ENCODE data around the gene CELA3A.
"Not testable (repeated sequence)": the region's sequence is repeated elsewhere in the genome, so short reads cannot be mapped to it uniquely, and the experiment has no call there.

Gene CELA3A, protein sequence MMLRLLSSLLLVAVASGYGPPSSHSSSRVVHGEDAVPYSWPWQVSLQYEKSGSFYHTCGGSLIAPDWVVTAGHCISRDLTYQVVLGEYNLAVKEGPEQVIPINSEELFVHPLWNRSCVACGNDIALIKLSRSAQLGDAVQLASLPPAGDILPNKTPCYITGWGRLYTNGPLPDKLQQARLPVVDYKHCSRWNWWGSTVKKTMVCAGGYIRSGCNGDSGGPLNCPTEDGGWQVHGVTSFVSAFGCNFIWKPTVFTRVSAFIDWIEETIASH

GRCh38 chr1:22001409-22001808, at the start of gene CELA3A:
Gene CELA3A (plus strand): TSS chr1:22001657. CDS start chr1:22001675, 18 bp downstream.
- no peak for DNase-seq (ENCODE audit: low spot score)

- DNase-seq (ENCODE audit: low spot score), result no peak
Observed at GRCh38 chr1:21952786-21953520, 48.5 kb upstream of the CELA3A start.

- no peak for DNase-seq (ENCODE audit: low spot score)
Observed at GRCh38 chr1:21955058-21955457, 46.4 kb upstream of the CELA3A start.

DNA sequence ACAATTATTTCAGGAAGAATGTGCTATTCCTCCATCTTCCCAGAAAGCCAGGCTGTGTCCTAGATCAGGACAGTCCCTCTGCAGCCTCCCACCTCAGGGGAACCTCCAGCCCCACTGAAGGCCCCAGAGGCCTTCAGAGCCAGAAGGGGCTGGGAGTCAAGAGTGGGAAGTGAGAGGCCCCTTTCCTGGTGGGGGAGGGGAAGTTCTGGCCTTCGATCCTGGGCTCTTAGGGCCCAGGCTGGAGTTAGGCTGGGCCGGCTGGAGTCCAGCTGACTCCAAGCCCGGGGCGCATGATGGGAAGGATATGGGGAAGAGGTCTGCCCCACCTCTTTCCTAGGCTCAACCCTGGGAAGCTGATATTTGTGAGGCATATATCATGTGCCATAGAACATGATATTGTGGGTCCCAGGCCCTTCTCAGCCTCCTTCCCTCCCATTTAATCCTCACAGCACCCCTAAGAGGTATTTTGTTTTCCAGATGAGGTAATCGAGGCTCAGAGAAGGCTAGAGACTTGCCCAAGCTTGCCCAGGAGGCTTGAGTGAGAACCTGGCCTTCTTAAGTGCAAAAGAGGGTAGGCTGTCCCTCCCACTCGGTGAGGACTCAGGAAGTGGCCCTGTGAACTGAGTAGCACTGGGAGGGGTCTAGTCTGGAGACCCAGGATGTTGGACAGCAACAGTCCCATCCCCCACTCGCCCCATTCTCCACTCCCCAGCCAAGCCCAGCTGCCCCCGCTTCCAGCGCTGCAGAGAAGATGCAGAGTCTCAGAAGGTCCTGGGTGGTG, 45.8 kb upstream of the CELA3A start:
- no peak for DNase-seq (ENCODE audit: low spot score)

DNA sequence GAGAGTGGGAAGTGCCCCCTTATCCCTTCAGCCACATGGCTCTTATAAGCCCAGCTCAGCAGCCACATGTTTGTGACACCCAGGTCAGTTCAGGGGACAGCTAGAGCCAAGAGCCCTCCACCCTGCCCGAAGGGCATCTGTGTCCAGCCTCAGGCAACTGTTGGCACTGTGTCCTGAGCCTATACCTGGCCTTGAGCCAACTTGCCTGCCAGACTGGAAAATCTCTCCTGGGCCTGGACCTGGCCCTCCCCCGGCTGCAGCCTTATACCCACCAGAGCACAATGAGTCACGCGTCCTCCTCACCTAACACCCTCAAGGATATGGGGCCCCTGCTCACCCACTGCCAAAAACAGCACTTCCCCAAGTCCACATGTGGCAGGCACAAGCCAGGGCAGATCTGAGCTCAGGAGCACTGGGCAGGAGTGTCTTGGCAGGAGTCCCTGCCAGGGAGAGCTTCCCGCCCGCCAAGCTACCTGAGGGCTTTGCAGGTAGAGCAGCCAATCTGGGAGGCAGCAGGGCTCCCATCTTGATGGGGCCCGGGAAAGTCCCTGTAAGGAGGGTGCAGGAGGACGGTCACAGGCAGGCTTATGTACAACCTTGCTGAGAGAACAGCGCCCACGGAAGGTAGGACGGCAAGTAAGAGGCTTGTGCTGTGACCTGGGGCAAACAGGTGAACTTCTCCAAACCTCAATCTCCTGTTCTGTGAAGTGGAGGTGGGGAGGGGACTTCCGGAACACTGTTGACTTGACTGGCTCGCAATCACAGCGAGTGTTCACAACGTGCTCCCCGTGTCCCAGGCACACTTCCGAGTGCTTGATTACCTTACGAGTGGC, 44.5 kb upstream of the CELA3A start:
- no peak for DNase-seq (ENCODE audit: low spot score)

DNA sequence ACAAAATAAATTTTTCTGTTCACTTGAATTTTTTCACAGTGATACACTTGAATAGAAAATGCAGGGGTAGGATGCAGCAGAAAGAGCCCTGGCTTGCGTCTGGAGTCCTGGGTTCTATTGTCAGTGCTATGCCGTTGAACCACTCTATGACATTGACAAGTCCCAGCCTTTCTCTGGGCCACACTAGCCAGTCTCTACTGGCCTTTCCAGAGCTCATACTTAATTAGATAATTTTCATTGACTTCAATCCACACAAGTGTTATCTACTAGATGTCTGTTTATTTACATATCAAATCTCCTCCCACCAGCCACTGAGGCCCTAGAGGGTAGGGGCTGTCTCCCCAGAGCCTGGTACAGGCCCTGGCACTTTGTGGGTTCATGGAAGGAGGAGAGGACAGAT, 40.1 kb upstream of the CELA3A start:
- no peak for DNase-seq (ENCODE audit: low spot score)

GRCh38 chr1:21961799-21962198, 39.7 kb upstream of the CELA3A start:
- no peak for DNase-seq (ENCODE audit: low spot score)

- DNase-seq (ENCODE audit: low spot score), result peak; percentile 68
Observed at GRCh38 chr1:21963477-21964217, 37.8 kb upstream of the CELA3A start.

GRCh38 chr1:21966247-21967000, 35.0 kb upstream of the CELA3A start:
- no peak for DNase-seq (ENCODE audit: low spot score)

DNA sequence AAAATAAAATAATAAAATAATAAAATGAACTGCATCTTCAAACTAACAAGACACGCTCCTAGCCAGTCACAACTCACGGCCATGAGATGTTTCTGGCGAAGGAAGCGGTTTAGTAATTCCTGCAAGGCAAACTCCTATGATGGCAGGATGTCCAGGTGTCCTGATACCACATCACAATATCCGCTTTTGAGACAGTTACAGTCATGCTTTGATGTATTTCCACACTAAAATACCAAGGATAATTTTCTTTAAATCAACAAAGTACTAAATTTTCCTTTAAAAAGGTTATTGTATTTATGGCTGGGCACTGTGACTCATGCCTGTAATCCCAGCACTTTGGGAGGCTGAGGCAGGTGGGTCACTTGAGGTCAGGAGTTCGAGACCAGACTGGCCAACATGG, 34.2 kb upstream of the CELA3A start:
- DNase-seq (ENCODE audit: low spot score), result not testable (repeated sequence)

GRCh38 chr1:21969066-21969465, 32.4 kb upstream of the CELA3A start:
- not testable (repeated sequence) for DNase-seq (ENCODE audit: low spot score)

- DNase-seq (ENCODE audit: low spot score), result not testable (repeated sequence)
Observed at GRCh38 chr1:21970523-21970922, 30.9 kb upstream of the CELA3A start.

DNA sequence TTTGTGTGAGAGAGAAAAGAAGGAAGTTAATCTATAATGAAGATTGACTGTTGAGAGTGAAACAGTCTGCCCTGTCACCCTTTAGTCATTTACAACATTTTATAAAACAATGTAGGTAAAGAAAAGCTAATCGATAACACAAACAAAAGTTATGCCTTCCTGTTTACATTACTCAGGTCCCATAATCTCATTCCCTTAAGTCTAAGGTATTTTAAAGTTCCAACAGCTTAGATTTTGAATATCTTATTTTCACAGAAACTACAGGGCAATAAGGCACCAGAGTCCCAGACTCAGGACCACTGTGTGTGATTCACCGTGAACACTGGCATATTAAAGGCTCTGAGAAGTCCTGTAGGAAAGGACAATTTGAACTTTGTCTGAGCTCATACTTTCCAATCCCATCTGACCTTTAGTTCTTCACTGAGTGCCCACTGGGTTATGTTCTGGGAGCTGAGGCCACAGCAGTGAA, 28.4 kb upstream of the CELA3A start:
- not testable (repeated sequence) for DNase-seq (ENCODE audit: low spot score)

DNA sequence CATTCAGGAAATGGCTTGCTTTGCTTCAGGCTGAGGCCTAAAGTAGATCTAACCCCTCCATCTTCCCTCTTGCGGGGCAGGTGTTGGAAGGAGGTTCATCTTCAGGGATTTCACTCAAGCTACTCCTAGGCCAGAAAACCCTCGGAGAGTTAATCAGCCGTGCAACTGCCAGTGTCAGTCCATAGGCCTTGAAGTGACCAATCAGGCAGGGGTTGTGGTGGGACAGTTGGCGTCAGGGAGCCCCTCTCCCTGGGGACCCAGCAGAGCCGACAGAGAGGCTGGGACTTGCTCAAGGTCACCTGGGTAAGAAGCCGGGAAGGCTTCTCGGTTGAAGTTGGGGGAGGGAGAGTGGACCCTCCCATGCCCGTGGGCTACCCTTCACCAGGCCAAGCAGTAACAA, 27.5 kb upstream of the CELA3A start:
- not testable (repeated sequence) for DNase-seq (ENCODE audit: low spot score)

DNA sequence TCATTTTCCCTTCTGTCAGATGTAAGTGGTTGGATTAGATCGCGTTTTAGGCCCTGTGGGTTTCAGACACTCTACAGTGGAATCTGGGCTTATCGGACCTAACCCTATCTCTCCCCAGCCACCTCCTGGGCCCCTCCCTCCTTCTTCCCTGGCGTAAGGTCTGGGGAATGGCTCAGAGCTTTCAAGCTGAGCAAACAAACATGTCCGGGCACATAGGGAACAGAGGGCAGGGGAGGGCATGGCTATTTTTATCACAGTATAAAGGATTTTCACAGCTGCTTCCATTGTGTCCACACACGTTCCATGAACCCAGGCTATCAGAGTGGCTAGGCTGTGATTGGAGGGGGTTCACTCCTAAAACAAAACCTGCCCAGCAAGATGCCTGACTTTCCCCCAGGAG, 26.8 kb upstream of the CELA3A start:
- DNase-seq (ENCODE audit: low spot score), result not testable (repeated sequence)

- not testable (repeated sequence) for DNase-seq (ENCODE audit: low spot score)
Observed at GRCh38 chr1:21975296-21975695, 26.2 kb upstream of the CELA3A start.

- not testable (repeated sequence) for DNase-seq (ENCODE audit: low spot score)
Observed at GRCh38 chr1:21976703-21977239, 24.7 kb upstream of the CELA3A start, which contains the start of gene CELA3B. Gene CELA3B (plus strand): TSS chr1:21977022. CDS start chr1:21977040, 18 bp downstream.

DNA sequence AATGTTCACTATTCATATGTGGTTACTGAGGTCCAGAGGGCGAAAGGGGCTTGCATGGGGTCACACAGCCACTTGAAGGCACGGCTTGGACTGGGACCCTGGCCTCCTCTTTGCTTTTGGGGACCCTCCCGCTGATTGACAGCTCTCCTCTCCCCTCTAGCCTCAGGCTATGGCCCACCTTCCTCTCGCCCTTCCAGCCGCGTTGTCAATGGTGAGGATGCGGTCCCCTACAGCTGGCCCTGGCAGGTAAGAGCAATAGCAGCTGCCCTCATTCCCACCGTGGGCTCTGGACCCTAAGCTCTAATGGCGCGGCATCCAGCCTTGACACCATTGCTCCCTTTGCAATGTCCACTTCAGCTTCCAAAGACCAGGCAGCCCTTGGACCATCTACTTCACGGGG, 23.2 kb upstream of the CELA3A start:
- not testable (repeated sequence) for DNase-seq (ENCODE audit: low spot score)

- DNase-seq (ENCODE audit: low spot score), result not testable (repeated sequence)
Observed at GRCh38 chr1:21980515-21981220, 20.8 kb upstream of the CELA3A start.
